HCT116 (cell line): ENCODE results near the gene RADIL. TPM values are rescaled to one million over a fixed set of nuclear protein-coding genes. Genes with fewer than 3 reads are reported as not detected.

ENCODE experiments used
- ATAC-seq: fragments of 200-7000 bp; cut with Tn5 transposase; 2 replicates; pipeline ENCODE4 v1.9.1; 2020; ENCODE audit warnings: mild to moderate bottlenecking, moderate library complexity
- BruUV-seq: library from RNA; stranded (reverse); fragments of 400-500 nt; replicated peaks from 2 replicates; lab custom pipeline; 2021; lab: Mats Ljungman, UMichigan
- CTCF ChIA-PET: fragments of 300-600 bp; sonication (Branson Sonifier 250); formaldehyde crosslinking; loops from one replicate; lab custom pipeline; 2021; ENCODE audit warnings: antibody characterized with exemption; lab: Charles Lee
- POLR2A ChIA-PET: fragments of 300-600, 350-600 bp; sonication (Branson Sonifier 250); formaldehyde crosslinking; loops from one replicate; lab custom pipeline; 2021; ENCODE audit warnings: antibody characterized with exemption; lab: Charles Lee
- RAD21 ChIA-PET, 2 experiments: fragments of 300-600 bp; sonication (Branson Sonifier 250); formaldehyde crosslinking; loops; one replicate each; lab custom pipeline; 2023; ENCODE audit warnings: low total read pairs in 2 of 2; ENCODE audit not compliant: uncharacterized antibody in 2 of 2, unreplicated experiment in 2 of 2, low non-redundant PET in 1 of 2; lab: Charles Lee
- DNase-seq: peaks from one replicate; pipeline ENCODE4 v3.0.0-alpha.2; 2010; ENCODE audit warnings: low read depth, low spot score
- H2AFZ ChIP-seq: fragments of 200-600 bp; shearing (Covaris generic), sonication (generic); 2 replicates; pipeline ENCODE4 v1.6.1; 2017; ENCODE audit warnings: low read depth, mixed run types, mixed read lengths, antibody characterized with exemption, low read length; ENCODE audit not compliant: poor library complexity, severe bottlenecking
- H3K27ac ChIP-seq: 2 replicates; pipeline ENCODE4 v1.5.1; 2012; ENCODE audit warnings: low read depth, low read length
- H3K27me3 ChIP-seq: fragments of 200-600 bp; sonication (generic); 2 replicates; pipeline ENCODE4 v1.6.1; 2016; ENCODE audit warnings: mixed run types, low read length, mixed read lengths; ENCODE audit not compliant: insufficient read depth
- H3K36me3 ChIP-seq, 2 experiments: fragments of 200-500 bp in 1 of 2; fragments of 200-600 bp in 1 of 2; sonication (Bioruptor generic) in 1 of 2; sonication (generic) in 1 of 2; 2 replicates each; pipeline versions ENCODE4 v1.5.1 to v1.6.1; 2014 to 2016; ENCODE audit warnings: low read length in 2 of 2, inconsistent platforms in 1 of 2, mixed read lengths in 1 of 2, mixed run types in 1 of 2; ENCODE audit not compliant: insufficient read depth in 2 of 2, control insufficient read depth in 1 of 2
- H3K4me1 ChIP-seq, 2 experiments: fragments of 200-600 bp in 1 of 2; sonication (generic) in 1 of 2; 2 replicates each; pipeline versions ENCODE4 v1.5.1 to v1.6.1; 2012 to 2017; ENCODE audit warnings: low read length in 2 of 2, inconsistent platforms in 1 of 2, mild to moderate bottlenecking in 1 of 2, mixed read lengths in 1 of 2, mixed run types in 1 of 2, moderate library complexity in 1 of 2; ENCODE audit not compliant: insufficient read depth in 2 of 2, control insufficient read depth in 1 of 2
- H3K4me2 ChIP-seq: fragments of 200-600 bp; sonication (generic); 2 replicates; pipeline ENCODE4 v1.6.1; 2017; ENCODE audit warnings: mixed run types, low read length, mixed read lengths
- H3K4me3 ChIP-seq, 2 experiments: fragments of 200-600 bp in 1 of 2; sonication (generic) in 1 of 2; replicated peaks in 1 of 2; 2 replicates each; pipeline ENCODE4 v1.5.1; 2011 to 2016; ENCODE audit warnings: low read length in 2 of 2, control low read depth in 1 of 2, low read depth in 1 of 2, mild to moderate bottlenecking in 1 of 2, mixed read lengths in 1 of 2, mixed run types in 1 of 2
- H3K79me2 ChIP-seq: fragments of 200-600 bp; sonication (generic); 2 replicates; pipeline ENCODE4 v1.6.1; 2017; ENCODE audit warnings: mild to moderate bottlenecking, mixed run types, low read length, moderate library complexity, mixed read lengths; ENCODE audit not compliant: insufficient read depth
- H3K9ac ChIP-seq: fragments of 200-600 bp; sonication (generic); 2 replicates; pipeline ENCODE4 v1.6.1; 2016; ENCODE audit warnings: low read length, mixed read lengths
- H3K9me2 ChIP-seq: fragments of 200-600 bp; sonication (generic), shearing (Covaris generic); 2 replicates; pipeline ENCODE4 v1.6.1; 2017; ENCODE audit warnings: mixed run types, mild to moderate bottlenecking, moderate library complexity; ENCODE audit not compliant: insufficient read depth
- H3K9me3 ChIP-seq, 2 experiments: fragments of 200-500 bp in 1 of 2; fragments of 200-600 bp in 1 of 2; sonication (Bioruptor generic) in 1 of 2; sonication (generic) in 1 of 2; 2 replicates each; pipeline ENCODE4 v1.6.1; 2014 to 2017; ENCODE audit warnings: low read length in 2 of 2, mixed read lengths in 2 of 2, inconsistent platforms in 1 of 2, low read depth in 1 of 2, mild to moderate bottlenecking in 1 of 2, mixed run types in 1 of 2, moderate library complexity in 1 of 2; ENCODE audit not compliant: control insufficient read depth in 1 of 2, insufficient read depth in 1 of 2
- H4K20me1 ChIP-seq: fragments of 200-600 bp; sonication (generic), shearing (Covaris generic); 2 replicates; pipeline ENCODE4 v1.6.1; 2017; ENCODE audit warnings: mixed run types, mild to moderate bottlenecking, moderate library complexity; ENCODE audit not compliant: insufficient read depth
- ATF3 ChIP-seq: IDR thresholded peaks from 2 replicates; pipeline ENCODE4 v1.6.1; 2012
- CEBPB ChIP-seq: IDR thresholded peaks from 2 replicates; pipeline ENCODE4 v1.6.1; 2012; ENCODE audit warnings: low read depth
- FOSL1 ChIP-seq: IDR thresholded peaks from 2 replicates; pipeline ENCODE4 v1.6.1; 2012; ENCODE audit warnings: low read depth
- JUND ChIP-seq: IDR thresholded peaks from 2 replicates; pipeline ENCODE4 v1.6.1; 2012
- POLR2AphosphoS5 ChIP-seq: IDR thresholded peaks from 2 replicates; pipeline ENCODE4 v1.6.1; 2011; ENCODE audit warnings: mild to moderate bottlenecking, low read depth, low read length, moderate library complexity
- REST ChIP-seq: IDR thresholded peaks from 2 replicates; pipeline ENCODE4 v1.6.1; 2012; ENCODE audit warnings: low read depth
- YY1 ChIP-seq: IDR thresholded peaks from 2 replicates; pipeline ENCODE4 v1.6.1; 2011; ENCODE audit warnings: low read length, low read depth, moderate library complexity, mild to moderate bottlenecking; ENCODE audit not compliant: insufficient replicate concordance; ENCODE audit errors: extremely low read depth
- ZFX ChIP-seq: fragments of 450-650 bp; IDR thresholded peaks from 2 replicates; pipeline ENCODE4 v1.6.1; 2017
- ZNF274 ChIP-seq: fragments of 200-500 bp; sonication (Bioruptor generic); IDR thresholded peaks from 2 replicates; pipeline ENCODE4 v1.6.1; 2014; ENCODE audit warnings: mild to moderate bottlenecking, low read depth, low read length, inconsistent platforms
- intact Hi-C: fragments of 100-400 bp; cut with micrococcal nuclease; formaldehyde crosslinking; loops from 2 replicates; pipeline ENCODE4 v1.10.0; 2022
- total RNA-seq: library from RNA; stranded (reverse); gene quantifications from one replicate; pipeline ENCODE4 v1.2.1, GENCODE V29; 2021; ENCODE audit not compliant: unreplicated experiment

The RADIL gene
- total RNA-seq, 1 experiment from 2014 or later = 5.3 TPM

- no peaks in the 10 kb centered on the region for H3K27me3 ChIP-seq
- CTCF ChIA-PET = no interaction called here
- H4K20me1 ChIP-seq = no peaks in the 10 kb centered on the region
- H3K9me2 ChIP-seq = no peaks in the 10 kb centered on the region
- H3K36me3 ChIP-seq = no peaks in the 10 kb centered on the region
- no peak overlapping the region for H3K27ac ChIP-seq
- RAD21 ChIA-PET = no interaction called here
- no TSS peak for BruUV-seq
- H3K9ac ChIP-seq = no peak overlapping the region
- no peak for ATAC-seq
- no peaks in the 10 kb centered on the region for H3K4me1 ChIP-seq
- intact Hi-C loops = no loop called here
- POLR2A ChIA-PET = no interaction called here
- no peak overlapping the region for H3K4me2 ChIP-seq
- no peak overlapping the region for H2AFZ ChIP-seq
- no peaks in the 10 kb centered on the region for H3K9me3 ChIP-seq
- H3K79me2 ChIP-seq = no peaks in the 10 kb centered on the region
- DNase-seq = no peak
- no peak overlapping the region for H3K4me3 ChIP-seq
- TF ChIP-seq ZNF274 (no peak), JUND (no peak), REST (no peak), CEBPB (no peak), ATF3 (no peak), POLR2AphosphoS5 (no peak), FOSL1 (no peak), ZFX (no peak), YY1 (no peak)
Observed at GRCh38 chr7:4904346-4904745, 20.8 kb upstream of the RADIL start.
